ENCODE results near the gene CCDC34.

DNA sequence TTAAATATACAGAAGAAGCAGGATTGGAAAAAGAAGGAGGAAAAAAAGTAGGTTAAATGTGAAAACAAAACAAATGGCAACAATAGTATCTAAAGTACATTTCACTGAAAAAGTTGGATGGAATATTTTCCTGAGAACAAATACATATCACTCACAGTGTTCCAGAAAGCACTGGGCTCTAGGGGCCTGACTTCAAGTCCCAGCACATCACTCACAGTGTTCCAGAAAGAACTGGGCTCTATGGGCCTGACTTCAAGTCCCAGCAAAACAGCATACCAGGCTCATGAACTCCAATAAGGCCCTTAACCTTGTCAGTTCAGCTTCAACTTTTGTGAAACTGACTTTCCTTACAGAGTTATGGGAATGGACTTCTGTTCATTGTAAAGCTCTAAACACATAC lies 46.0 kb upstream of the CCDC34 start:
- TF ChIP-seq POLR2A (IDR thresholded peaks at IDR 0.05) = no peak
- TF ChIP-seq, protein P1, sequence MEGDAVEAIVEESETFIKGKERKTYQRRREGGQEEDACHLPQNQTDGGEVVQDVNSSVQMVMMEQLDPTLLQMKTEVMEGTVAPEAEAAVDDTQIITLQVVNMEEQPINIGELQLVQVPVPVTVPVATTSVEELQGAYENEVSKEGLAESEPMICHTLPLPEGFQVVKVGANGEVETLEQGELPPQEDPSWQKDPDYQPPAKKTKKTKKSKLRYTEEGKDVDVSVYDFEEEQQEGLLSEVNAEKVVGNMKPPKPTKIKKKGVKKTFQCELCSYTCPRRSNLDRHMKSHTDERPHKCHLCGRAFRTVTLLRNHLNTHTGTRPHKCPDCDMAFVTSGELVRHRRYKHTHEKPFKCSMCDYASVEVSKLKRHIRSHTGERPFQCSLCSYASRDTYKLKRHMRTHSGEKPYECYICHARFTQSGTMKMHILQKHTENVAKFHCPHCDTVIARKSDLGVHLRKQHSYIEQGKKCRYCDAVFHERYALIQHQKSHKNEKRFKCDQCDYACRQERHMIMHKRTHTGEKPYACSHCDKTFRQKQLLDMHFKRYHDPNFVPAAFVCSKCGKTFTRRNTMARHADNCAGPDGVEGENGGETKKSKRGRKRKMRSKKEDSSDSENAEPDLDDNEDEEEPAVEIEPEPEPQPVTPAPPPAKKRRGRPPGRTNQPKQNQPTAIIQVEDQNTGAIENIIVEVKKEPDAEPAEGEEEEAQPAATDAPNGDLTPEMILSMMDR (IDR thresholded peaks at IDR 0.05) = no peak

Data from suprapubic skin (tissue), 3 donors.